BJ (cell line): Measurements from ENCODE around the gene CXCL5. TPM values are rescaled to one million over a fixed set of nuclear protein-coding genes. Genes with fewer than 3 reads are reported as not detected.

ENCODE experiments used
- CTCF ChIA-PET: fragments of 350-600 bp; formaldehyde crosslinking; extraction: SDS; loops from one replicate; lab custom pipeline; 2021; ENCODE audit warnings: antibody characterized with exemption, inconsistent platforms; lab: Yijun Ruan, JAX
- POLR2A ChIA-PET: fragments of 300-600 bp; sonication (Branson Sonifier 250); formaldehyde crosslinking; extraction: SDS; loops from one replicate; lab custom pipeline; 2021; ENCODE audit warnings: antibody characterized with exemption; lab: Charles Lee
- DNase-seq: peaks from one replicate; pipeline ENCODE4 v3.0.0-alpha.2; 2011; ENCODE audit warnings: low read depth
- H3K27me3 ChIP-seq: 2 replicates; pipeline ENCODE4 v1.6.0; 2011; ENCODE audit warnings: low read length; ENCODE audit not compliant: control insufficient read depth, insufficient read depth
- H3K36me3 ChIP-seq: 2 replicates; pipeline ENCODE4 v1.5.1; 2011; ENCODE audit warnings: low read length; ENCODE audit not compliant: control insufficient read depth, insufficient read depth
- H3K4me3 ChIP-seq: 2 replicates; pipeline ENCODE4 v1.5.1; 2011; ENCODE audit warnings: low read depth, mild to moderate bottlenecking, control low read depth, low read length
- polyA plus RNA-seq: library from polyadenylated mRNA; depleted of rRNA; stranded (reverse); fragments of >200 nt; gene quantifications from 2 replicates; pipeline ENCODE4 v1.2.3, GENCODE V29; 2011
- TF ChIP-seq, protein P1 (sequence below): IDR thresholded peaks from 2 replicates; pipeline ENCODE4 v1.5.1; 2011; ENCODE audit warnings: low read depth, mild to moderate bottlenecking, control low read depth, inconsistent platforms, low read length, moderate library complexity; ENCODE audit not compliant: insufficient read depth

The CXCL5 gene
- polyA plus RNA-seq, 1 experiment: 0.18 TPM

- H3K36me3 ChIP-seq: no peaks in the 10 kb centered on the region
- no peak overlapping the region for H3K4me3 ChIP-seq
- ChIA-PET POLR2A (no interaction called here), CTCF (interaction anchor here (0.8 to 1.2 kb wide), 2 partner anchors 22 to 146 kb away, joined by 3 to 6 read pairs; partner anchors contain the start of gene CXCL3)
- no peaks in the 10 kb centered on the region; the same call in 1 of the 2 replicates for H3K27me3 ChIP-seq
- TF ChIP-seq, protein P1, sequence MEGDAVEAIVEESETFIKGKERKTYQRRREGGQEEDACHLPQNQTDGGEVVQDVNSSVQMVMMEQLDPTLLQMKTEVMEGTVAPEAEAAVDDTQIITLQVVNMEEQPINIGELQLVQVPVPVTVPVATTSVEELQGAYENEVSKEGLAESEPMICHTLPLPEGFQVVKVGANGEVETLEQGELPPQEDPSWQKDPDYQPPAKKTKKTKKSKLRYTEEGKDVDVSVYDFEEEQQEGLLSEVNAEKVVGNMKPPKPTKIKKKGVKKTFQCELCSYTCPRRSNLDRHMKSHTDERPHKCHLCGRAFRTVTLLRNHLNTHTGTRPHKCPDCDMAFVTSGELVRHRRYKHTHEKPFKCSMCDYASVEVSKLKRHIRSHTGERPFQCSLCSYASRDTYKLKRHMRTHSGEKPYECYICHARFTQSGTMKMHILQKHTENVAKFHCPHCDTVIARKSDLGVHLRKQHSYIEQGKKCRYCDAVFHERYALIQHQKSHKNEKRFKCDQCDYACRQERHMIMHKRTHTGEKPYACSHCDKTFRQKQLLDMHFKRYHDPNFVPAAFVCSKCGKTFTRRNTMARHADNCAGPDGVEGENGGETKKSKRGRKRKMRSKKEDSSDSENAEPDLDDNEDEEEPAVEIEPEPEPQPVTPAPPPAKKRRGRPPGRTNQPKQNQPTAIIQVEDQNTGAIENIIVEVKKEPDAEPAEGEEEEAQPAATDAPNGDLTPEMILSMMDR: no peak
- no peak for DNase-seq
Observed at GRCh38 chr4:74016068-74016467, 17.6 kb upstream of the CXCL5 start.

DNA sequence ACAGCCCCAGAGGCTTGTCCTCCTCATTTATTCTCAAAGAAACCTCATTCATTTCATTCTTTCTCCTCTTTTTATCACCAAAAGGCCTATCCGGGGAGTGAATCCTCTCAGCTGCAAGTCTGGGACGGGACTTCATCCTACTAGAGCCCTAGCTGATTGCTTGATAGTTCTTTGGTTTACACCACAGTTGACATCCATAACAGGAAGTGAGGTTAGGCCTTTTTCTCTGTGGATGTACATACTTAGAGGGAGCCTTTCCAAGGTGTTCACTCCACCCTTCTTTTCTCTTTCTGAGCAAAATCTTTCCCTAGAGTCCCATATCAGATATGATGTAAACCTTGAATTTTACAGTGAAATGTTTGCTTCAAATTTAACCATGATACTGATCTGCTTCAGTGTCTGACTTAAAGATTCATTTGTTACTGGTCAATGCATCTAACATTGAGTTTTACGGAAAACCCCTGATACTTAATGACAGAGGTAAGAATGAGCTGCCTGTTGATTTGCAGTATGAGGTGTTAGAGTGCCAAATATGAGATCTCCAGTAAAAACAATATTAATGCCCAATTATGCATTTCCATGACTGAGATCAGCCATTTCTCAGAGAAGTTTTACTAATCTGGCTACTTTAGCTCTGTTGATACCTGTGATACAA lies 16.8 kb upstream of the CXCL5 start:
- ChIA-PET POLR2A (no interaction called here), CTCF (interaction anchor here (0.5 to 0.8 kb wide), 3 partner anchors 22 to 147 kb away, joined by 3 read pairs; no protein-coding TSS in a partner anchor)
- no peak overlapping the region for H3K4me3 ChIP-seq
- no peak for DNase-seq
- no peaks in the 10 kb centered on the region for H3K36me3 ChIP-seq
- TF ChIP-seq, protein P1: no peak
- H3K27me3 ChIP-seq: no peaks in the 10 kb centered on the region; the same call in 1 of the 2 replicates

DNA sequence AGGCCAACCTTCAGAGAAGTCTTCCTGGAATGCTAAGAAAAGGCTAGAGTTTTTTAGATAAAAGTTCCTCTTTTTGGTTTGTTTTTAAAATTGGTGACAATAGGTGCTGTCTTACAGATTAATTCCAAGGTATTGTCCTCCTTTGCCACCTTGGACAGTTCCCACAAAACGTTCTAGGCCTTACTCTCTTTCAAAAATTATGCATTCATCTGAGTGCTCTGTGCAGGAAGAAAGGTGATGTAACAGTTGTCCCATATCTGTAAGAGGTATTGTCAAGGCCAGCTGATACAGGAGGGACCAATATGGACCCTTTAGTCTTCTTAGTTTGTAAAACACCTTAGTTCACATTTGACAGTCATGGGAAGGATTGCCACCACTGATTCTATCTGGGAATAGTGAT lies 15.9 kb upstream of the CXCL5 start:
- TF ChIP-seq, protein P1: no peak
- Histone ChIP-seq H3K36me3 (no peaks in the 10 kb centered on the region), H3K27me3 (no peaks in the 10 kb centered on the region; the same call in 1 of the 2 replicates), H3K4me3 (no peak overlapping the region)
- no peak for DNase-seq
- ChIA-PET CTCF (no interaction called here), POLR2A (no interaction called here)

- no peaks in the 10 kb centered on the region; the same call in 1 of the 2 replicates for H3K27me3 ChIP-seq
- TF ChIP-seq, protein P1: no peak
- no peak for DNase-seq
- no peaks in the 10 kb centered on the region for H3K36me3 ChIP-seq
- CTCF ChIA-PET: no interaction called here
- POLR2A ChIA-PET: no interaction called here
- no peak overlapping the region for H3K4me3 ChIP-seq
Observed at GRCh38 chr4:74013264-74013663, 14.8 kb upstream of the CXCL5 start.

- TF ChIP-seq, protein P1: no peak
- CTCF ChIA-PET: no interaction called here
- Histone ChIP-seq H3K4me3 (no peak overlapping the region), H3K36me3 (no peaks in the 10 kb centered on the region), H3K27me3 (no peaks in the 10 kb centered on the region; the same call in 1 of the 2 replicates)
- POLR2A ChIA-PET: no interaction called here
- no peak for DNase-seq
Observed at GRCh38 chr4:74012130-74012529, 13.7 kb upstream of the CXCL5 start.
